Retinal pigment epithelial cell (primary cell): Measurements from ENCODE around the gene CRTC1.

Experiments
- DNase-seq: peaks from one replicate; pipeline ENCODE4 v3.0.0-alpha.2; 2010; ENCODE audit warnings: low read depth
- H3K4me3 ChIP-seq: 2 replicates; pipeline ENCODE4 v1.5.1; 2011; ENCODE audit warnings: mild to moderate bottlenecking, low read length, control low read depth, moderate library complexity
- TF ChIP-seq, protein P1 (sequence below): conservative IDR thresholded peaks from 2 replicates; pipeline ENCODE4 v1.5.1; 2011; ENCODE audit warnings: low read depth, low read length, control low read depth, inconsistent platforms

The CRTC1 gene

DNA sequence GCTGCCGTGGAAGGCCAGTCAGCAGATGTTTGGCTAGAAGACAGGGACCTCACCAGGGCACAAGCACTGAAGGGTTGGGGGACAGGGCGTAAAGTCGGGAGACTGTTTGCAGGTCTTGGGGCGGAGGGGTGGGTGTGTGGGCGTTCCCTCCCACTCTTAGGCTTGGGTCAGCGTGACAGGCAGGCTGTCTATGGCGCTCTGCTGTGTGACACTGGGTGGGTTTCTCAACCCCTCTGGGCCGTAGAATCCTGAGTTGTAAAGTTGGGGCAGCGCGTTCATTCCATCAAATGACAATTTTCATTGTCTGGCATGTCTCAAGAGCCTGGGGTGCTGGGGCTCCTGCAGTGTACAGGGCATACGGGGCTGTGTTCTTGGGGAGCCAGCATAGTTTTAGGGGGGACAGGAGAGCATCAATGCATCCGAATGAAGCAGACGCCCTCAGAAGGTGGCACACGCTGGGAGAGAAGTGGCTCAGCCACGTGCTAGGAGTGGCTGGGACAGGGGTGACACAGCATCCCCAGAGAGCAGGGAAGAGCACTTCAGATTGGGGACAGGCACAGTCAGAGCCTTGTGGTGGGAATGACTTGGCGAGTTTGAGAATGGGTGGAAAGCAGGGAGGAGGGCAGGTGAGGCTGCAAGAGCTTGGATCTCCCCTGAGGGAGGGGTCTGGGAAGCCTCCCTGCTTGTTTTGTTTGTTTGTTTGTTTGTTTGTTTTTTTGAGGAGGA lies 4.4 kb downstream of the CRTC1 start:
- no peak for DNase-seq
- TF ChIP-seq, protein P1, sequence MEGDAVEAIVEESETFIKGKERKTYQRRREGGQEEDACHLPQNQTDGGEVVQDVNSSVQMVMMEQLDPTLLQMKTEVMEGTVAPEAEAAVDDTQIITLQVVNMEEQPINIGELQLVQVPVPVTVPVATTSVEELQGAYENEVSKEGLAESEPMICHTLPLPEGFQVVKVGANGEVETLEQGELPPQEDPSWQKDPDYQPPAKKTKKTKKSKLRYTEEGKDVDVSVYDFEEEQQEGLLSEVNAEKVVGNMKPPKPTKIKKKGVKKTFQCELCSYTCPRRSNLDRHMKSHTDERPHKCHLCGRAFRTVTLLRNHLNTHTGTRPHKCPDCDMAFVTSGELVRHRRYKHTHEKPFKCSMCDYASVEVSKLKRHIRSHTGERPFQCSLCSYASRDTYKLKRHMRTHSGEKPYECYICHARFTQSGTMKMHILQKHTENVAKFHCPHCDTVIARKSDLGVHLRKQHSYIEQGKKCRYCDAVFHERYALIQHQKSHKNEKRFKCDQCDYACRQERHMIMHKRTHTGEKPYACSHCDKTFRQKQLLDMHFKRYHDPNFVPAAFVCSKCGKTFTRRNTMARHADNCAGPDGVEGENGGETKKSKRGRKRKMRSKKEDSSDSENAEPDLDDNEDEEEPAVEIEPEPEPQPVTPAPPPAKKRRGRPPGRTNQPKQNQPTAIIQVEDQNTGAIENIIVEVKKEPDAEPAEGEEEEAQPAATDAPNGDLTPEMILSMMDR: no peak
- H3K4me3 ChIP-seq: no peak overlapping the region

DNA sequence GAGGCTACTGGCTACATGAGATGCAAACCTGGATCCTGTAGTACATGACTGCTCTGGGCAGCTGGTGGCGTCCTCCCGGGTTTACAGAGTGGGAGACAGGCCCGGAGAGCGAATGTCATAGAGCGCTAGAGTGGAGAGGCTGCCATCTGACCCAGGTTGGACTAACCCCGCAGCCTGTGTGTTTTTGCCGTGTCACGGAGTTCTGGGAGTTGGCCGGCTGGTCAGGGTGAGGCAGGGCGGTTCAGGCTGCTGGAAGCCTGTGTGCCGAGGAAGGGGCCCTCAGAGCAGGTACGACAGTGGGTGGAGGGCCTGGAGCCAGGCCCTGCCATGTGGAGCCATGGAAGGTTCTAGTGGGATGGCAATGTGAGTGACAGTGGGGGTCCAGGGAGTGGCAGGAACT lies 12.5 kb downstream of the CRTC1 start:
- no peak for DNase-seq
- TF ChIP-seq, protein P1: no peak
- no peak overlapping the region for H3K4me3 ChIP-seq

DNA sequence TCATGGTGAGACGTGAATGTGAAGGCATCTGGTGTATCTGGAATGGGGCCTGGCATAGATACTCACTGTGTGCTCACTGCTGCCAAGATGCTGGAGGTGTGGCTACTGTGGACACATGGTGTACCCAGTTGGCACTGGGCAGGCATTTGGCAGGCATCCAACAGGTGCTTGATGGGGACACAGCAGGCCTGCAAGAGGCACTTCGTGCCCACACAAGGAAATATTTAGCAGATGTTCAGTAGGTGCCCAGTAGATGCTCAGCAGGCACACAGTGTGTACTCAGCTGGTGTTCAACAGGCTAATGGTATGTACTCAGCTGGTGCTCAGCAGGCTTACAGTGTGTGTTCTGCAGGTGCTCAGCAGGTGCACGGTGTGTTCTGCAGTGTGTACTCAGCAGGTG lies 14.2 kb downstream of the CRTC1 start:
- H3K4me3 ChIP-seq: no peak overlapping the region
- DNase-seq: no peak
- TF ChIP-seq, protein P1: no peak

DNA sequence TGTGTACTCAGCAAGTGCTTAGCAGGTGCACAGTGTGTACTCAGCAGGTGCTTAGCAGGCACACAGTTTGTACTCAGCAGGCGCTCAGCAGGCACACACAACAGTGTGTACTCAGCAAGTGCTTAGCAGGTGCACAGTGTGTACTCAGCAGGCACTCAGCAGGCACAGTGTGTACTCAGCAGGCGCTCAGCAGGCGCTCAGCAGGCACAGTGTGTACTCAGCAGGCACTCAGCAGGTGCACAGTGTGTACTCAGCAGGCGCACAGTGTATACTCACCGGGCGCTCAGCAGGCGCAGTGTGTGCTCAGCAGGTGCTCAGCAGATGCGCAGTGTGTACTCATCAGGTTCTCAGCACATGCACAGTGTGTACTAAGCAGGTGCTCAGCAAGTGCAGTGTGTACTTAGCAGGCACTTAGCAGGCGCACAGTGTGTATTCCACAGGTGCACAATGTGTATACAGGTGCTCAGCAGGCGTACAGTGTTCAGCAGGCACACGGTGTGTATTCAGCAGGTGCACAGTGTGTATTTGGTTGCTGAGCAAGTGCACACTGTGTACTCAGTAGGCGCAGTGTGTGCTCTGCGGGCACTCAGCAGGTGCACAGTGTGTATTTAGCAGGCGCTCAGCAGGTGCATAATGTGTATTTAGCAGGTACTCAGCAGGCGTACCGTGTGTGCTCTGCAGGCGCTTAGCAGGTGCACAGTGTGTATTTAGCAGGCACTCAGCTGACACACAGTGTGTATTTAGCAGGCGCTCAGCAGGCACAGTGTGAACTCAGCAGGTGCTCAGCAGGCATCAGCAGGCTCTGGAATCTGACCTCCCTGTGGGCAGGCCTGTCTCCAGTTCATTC lies 15.1 kb downstream of the CRTC1 start:
- no peak for DNase-seq
- H3K4me3 ChIP-seq: no peak overlapping the region
- TF ChIP-seq, protein P1: no peak

DNA sequence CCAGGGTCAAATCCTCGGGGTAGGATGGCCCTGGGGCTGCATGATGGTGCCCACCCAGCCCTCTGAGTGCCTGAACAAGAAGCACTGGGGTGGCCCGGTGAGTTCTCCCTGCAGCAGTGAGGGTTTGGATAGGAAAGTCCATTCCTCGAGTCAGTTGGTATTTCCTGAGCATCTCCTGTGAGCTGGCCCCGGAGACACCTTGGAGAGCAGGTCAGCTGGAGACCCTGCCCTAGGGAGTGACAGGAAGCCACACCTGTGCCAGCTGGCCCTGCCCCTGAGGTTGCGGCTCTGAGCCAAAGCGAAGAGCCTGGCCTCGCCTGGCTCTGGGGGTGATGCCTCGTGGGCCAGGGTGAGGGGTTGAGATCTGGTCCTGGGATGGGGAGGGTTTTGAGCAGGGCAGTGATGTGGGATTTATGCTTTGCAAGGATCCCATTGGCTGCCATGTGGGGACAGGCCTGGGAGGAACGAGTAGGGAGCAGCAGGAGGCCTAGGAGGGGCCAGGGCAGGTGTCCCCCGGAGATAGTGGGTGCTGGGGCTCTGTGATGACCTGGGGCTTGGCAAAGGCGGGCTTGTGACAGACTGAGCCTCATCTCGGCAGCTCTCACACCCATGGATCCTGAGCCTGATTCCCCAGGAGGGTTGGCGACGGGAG lies 16.0 kb downstream of the CRTC1 start:
- H3K4me3 ChIP-seq: no peak overlapping the region
- DNase-seq: no peak

DNA sequence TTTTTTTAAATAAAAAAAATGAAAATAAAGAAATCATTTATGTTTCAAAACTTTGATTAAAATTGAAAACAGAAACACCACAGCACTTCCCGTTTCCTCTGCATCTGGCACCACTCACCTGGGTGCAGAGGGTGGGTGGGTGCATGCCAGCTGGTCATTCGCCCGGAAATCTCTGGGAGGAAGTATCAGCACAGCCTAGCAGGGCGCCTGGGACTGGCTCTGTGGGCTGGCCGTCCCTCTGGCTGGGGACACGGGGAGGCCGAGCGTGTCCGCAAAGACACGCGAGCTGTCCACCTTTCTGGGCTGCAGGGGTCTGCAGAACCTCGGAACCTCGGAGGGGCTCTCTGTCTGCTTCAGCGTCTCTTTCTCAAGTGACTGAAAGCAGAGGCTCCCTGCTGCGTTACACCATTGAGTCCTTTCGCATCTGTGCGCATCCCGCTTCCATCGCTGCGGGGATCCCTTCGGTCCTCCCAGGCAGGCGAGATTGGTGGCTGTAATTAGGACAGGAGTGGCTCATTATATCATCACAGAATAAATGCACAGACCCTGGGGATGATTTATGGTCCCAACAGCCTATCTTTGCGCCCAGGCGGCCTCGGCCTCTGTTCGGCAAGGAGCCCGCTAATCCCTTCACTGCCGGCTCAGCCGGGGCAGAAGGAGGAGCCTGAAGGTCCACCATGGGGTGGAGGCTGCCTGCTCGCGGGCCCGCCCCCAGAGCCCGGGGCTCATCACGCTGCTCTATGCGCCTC lies 17.2 kb downstream of the CRTC1 start:
- TF ChIP-seq, protein P1: no peak
- peak; percentile 32 for DNase-seq

More for the DNA sequence above, 16.0 kb downstream of the CRTC1 start:
- TF ChIP-seq, protein P1: no peak

More for the DNA sequence above, 17.2 kb downstream of the CRTC1 start:
- H3K4me3 ChIP-seq: peak overlapping the region; percentile 47
